ENCODE results near the gene FBRS.

DNA sequence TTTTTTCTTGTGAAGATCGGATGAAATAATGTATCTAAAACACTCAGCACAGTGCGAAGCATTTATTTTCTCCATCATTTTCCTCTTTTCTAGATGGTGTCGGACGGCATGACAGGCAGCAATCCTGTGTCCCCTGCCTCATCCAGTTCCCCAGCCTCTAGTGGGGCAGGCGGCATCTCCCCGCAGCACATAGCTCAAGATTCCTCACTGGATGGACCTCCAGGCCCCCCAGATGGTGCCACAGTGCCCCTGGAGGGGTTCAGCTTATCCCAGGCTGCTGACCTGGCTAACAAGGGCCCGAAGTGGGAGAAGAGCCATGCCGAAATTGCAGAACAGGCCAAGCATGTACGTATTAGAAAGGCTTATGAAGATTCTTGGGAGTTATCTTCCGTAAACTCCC is 45.7 kb downstream of the FBRS start:
- TF ChIP-seq, protein P1, sequence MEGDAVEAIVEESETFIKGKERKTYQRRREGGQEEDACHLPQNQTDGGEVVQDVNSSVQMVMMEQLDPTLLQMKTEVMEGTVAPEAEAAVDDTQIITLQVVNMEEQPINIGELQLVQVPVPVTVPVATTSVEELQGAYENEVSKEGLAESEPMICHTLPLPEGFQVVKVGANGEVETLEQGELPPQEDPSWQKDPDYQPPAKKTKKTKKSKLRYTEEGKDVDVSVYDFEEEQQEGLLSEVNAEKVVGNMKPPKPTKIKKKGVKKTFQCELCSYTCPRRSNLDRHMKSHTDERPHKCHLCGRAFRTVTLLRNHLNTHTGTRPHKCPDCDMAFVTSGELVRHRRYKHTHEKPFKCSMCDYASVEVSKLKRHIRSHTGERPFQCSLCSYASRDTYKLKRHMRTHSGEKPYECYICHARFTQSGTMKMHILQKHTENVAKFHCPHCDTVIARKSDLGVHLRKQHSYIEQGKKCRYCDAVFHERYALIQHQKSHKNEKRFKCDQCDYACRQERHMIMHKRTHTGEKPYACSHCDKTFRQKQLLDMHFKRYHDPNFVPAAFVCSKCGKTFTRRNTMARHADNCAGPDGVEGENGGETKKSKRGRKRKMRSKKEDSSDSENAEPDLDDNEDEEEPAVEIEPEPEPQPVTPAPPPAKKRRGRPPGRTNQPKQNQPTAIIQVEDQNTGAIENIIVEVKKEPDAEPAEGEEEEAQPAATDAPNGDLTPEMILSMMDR (IDR thresholded peaks at IDR 0.05) = no peak
- TF ChIP-seq POLR2AphosphoS5 (IDR thresholded peaks at IDR 0.05) = no peak
- TF ChIP-seq POLR2A (IDR thresholded peaks at IDR 0.05) = no peak
